Measurements from ENCODE around the gene DCHS2. TPM values are rescaled to one million over a fixed set of nuclear protein-coding genes. Genes with fewer than 3 reads are reported as not detected.
A peak's percentile ranks its signal among the peaks of the same experiment; 100 is the strongest.

Gene DCHS2, protein sequence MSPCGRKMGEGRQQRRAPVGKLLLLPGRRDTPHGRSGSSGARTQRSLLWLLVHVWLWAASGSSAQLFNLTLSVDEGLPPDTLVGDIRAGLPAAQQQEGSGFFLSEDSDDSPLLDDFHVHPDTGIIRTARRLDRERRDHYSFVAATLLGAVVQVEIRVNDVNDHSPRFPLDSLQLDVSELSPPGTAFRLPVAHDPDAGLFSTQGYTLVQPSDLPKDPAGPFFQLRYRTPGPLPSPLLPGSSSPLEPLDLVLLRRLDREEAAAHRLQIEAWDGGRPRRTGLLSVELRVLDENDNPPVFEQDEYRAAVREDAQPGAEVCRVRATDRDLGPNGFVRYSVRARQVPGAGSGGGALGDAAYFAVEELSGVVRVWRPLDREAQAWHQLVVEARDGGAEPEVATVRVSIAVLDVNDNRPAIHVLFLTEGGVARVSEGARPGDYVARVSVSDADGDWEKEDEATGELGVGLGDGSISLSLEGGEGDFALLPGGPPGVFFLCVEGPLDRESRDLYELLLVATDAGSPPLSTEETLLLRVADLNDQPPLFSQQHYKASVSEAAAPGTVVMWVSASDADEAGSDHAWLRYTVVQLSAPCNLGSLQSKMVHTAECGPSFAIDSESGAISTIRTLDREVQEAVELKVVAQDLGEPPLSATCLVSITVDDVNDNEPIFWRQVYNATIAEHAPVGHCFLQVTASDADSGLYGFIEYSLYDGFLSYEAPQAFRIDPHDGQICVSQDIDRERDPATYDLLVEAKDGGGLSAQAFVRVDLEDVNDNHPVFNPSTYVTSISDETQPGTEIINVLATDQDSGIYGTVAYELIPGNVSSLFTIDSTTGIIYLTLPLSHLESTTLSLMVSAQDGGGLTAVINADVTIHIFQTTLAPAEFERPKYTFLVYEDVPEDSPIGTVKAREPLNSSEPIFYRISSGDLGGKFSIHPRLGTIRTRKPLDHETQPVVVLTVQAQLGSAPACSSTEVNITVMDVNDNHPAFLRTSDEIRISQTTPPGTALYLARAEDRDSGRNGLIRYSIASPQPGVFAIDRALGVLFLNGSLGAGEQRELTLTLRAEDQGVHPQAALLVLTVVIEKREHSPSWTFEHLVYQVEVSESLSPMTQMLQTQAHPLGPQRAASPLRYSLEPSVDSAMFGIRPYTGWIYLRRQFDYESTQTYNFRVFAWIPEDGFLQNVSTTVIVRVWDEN (N-terminal part only)
- total RNA-seq (under 1 TPM in 3 of 5 donors, not detected in 2; 0.09 to 0.44 (median 0.13) TPM), total RNA-seq (0 to 0.61 (median 0.07) reads per million in 29 experiments)
- total RNA-seq (2013), result 0.04 TPM

DNA sequence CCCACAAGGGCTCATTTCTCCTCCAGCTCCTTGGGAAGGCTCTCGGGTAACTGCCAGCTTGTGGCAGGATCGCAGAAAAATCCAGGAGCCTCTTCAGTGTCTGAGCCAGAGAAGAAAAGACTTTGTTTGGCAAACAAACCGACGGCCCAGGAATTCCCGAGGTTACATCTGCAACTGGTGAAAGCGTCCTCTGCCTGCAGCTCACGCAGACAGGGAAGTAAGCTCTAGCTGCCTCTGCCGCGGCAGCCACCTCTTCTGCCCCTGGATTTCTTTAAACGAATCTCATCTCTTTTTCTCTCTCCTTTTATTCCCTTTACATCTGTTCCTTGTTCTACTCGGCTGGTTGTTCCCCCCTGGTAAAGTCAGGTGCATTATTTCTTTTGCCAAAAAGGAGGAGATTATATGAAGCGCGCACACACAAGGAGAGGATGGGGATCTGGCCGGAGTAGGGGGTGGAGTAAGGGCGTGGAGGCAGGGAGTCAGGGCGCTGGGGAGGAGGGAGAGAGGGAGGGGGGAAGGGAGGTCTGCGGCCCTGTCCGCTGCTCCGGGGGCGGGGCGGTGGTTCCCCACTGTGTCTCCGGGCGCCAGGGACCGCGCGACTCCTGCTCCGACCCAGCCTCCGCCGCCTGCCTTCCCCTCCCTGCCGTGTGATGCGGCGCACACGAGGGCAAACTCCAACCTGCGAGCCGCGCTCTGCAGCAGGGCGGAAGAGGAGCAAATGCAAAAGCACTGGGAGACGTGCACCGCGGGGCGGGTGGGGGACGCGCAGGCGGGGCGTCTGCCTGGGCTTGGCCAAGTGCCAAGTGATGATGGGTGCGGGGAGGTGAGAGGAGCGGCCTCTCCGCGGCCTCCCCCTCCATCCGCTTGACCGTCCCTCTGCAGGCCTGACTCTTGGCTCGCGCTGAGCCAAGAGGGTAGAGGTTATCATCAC lies at the start of gene DCHS2:
Gene DCHS2 (minus strand): TSS at position 459 of the 931 bp plus-strand sequence. CDS start 444 bp downstream, at position 15.
- DNase-seq (peak in 5 of 35 experiments; percentile 1 to 7 (median 7)), ATAC-seq (replicated peaks in 1 of 4) (peak; percentile 37 to 64 (median 46))
- Mint-ChIP-seq H3K27me3 (peaks cover 57 to 78% of the 10 kb centered on the region in 2 donors), H3K27ac (no peak within 1 kb of the TSS), H3K4me3 (peak within 1 kb of the TSS; percentile 65 to 77 (median 66)), H3K4me1 (peaks cover 12 to 19% (median 14%) of the 10 kb centered on the region in 3 donors), H3K36me3 (no peaks in the 10 kb centered on the region), H3K9me3 (no peaks in the 10 kb centered on the region)
- peaks cover 12 to 39% of the 10 kb centered on the region in 2 experiments for H3K27me3 ChIP-seq (replicated peaks in 1 of 2; ENCODE audit: control insufficient read depth in 2 of 2, extremely low read depth in 1 of 2, insufficient read depth in 2 of 2, low read length in 1 of 2)
- no peak within 1 kb of the TSS for H3K27ac ChIP-seq (ENCODE audit: low read length)
- H3K4me3 ChIP-seq (ENCODE audit: control insufficient read depth in 1 of 2, extremely low read depth in 1 of 2, low read length in 1 of 2), result peak within 1 kb of the TSS in 1 of 2 donors; percentile 80
- H3K4me1 ChIP-seq (ENCODE audit: control insufficient read depth in 1 of 2, extremely low read depth in 1 of 2, insufficient read depth in 2 of 2, low read length in 2 of 2), result peaks cover 0 to 20% of the 10 kb centered on the region in 2 experiments
- no peaks in the 10 kb centered on the region for H3K36me3 ChIP-seq (ENCODE audit: control insufficient read depth in 2 of 2, extremely low read depth in 1 of 2, insufficient read depth in 1 of 2, low read length in 1 of 2)
- CTCF ChIA-PET, result no interaction called here
- POLR2A ChIA-PET, result no interaction called here
- 1% methylated on average over 37 of the region's 53 CpGs for WGBS (ENCODE audit: insufficient coverage)
- no peaks in the 10 kb centered on the region for H3K9me3 ChIP-seq

DNA sequence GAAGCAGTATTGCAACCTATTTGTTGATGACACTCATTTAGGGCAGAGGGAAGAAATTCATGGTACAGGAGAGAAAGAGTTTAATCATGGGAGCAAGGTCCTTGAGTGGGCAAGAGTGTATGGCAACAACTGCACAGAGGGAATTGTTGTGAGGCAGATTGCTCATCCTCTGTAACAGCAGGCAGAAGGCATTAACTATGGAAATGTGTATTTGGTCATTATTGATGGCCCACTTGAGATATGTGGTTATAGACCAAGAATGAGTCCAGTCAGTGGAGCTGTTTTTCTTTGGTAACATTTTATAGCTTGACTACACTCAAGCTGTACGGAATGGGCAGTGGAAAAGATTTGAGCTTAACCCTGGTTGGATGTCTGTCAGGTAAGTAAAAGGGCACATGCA lies 42.7 kb upstream of the DCHS2 start:
- no CpG with 5 or more reads among the region's 1 CpG for WGBS (ENCODE audit: insufficient coverage)
- no peak overlapping the region for H3K4me3 Mint-ChIP-seq

DNA sequence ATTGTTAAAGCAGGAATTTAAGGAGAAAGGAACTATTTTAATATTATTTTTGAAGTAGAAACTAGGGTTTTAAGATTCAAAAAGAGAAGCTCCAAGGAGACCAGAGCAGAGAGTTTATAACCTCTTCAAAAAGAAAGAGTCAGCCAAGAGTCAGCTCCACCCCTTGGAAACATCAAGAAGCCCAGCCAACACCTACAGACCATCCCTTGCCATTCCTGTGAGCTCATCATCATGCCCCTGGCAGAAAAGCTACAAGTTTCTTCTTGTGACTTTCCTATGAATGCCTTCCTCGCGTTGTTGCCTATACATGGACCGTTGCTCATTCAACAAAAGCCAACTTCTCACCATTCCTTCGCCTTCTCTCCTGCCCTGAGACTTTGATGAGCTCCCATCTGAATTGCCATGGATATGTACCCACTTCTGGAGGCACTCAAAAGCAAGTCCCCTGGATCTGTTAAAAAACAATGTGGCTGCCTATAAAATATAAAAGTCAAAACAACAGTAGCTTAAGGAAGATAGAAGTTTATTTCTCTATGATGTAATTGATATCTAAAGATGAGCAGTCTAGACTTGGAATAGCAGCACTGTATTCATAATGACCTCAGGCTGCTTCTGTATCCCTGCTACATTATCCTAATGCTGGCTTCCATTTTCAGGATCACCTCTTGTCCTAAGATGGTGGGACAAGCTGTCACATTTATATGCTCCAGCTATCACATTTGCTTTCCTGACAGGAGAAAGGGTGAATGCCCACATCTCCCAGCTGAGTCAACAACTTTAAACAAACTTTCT lies 38.3 kb upstream of the DCHS2 start:
- WGBS (ENCODE audit: insufficient coverage), result 90% methylated on average over 2 of the region's 4 CpGs

More for the DNA sequence above, 42.7 kb upstream of the DCHS2 start:
- no peaks in the 10 kb centered on the region for H3K9me3 Mint-ChIP-seq
- H3K27ac ChIP-seq (ENCODE audit: low read length), result no peak overlapping the region
- no peaks in the 10 kb centered on the region for H3K27me3 ChIP-seq (replicated peaks in 1 of 2; ENCODE audit: control insufficient read depth in 2 of 2, extremely low read depth in 1 of 2, insufficient read depth in 2 of 2, low read length in 1 of 2)
- H3K4me3 ChIP-seq (ENCODE audit: control insufficient read depth in 1 of 2, extremely low read depth in 1 of 2, low read length in 1 of 2), result no peak overlapping the region
- peak overlapping the region in 1 of 2 donors; percentile 8 for H3K27ac Mint-ChIP-seq
- peaks cover 0 to 6% (median 0%) of the 10 kb centered on the region in 3 donors for H3K4me1 Mint-ChIP-seq
- DNase-seq (no peak), ATAC-seq (replicated peaks in 1 of 4) (no peak)
- H3K36me3 Mint-ChIP-seq, result peaks cover 13% of the 10 kb centered on the region
- no peaks in the 10 kb centered on the region for H3K27me3 Mint-ChIP-seq
- CTCF ChIA-PET, result no interaction called here
- no peaks in the 10 kb centered on the region for H3K9me3 ChIP-seq
- peaks cover 0 to 22% of the 10 kb centered on the region in 2 donors for H3K36me3 ChIP-seq (ENCODE audit: control insufficient read depth in 2 of 2, extremely low read depth in 1 of 2, insufficient read depth in 1 of 2, low read length in 1 of 2)
- POLR2A ChIA-PET, result interaction anchor here in 1 of 2 donors (0.5 kb wide), 1 partner anchor 14 kb away, joined by 4 read pairs; no protein-coding TSS in a partner anchor
- no peaks in the 10 kb centered on the region for H3K4me1 ChIP-seq (ENCODE audit: control insufficient read depth in 1 of 2, extremely low read depth in 1 of 2, insufficient read depth in 2 of 2, low read length in 2 of 2)

DNA sequence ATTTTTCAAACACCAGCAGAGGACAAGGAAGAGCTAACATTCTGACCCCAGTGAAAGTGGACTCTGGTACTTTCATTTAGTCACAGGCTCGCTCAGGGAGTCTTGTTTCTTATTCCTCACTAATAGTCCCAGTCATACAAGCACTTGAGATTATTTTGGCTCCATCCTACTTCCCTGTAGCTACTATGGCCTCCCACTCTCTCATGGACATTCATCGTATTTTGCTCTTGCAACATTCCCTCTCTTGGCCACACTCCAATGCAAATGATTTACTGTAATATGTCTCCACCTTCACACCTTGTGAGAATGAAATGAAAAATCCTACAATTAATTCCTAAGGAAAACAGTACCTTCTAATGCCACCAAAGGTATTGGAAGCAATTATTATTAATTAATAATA lies 37.3 kb upstream of the DCHS2 start:
- H3K27ac Mint-ChIP-seq, result no peak overlapping the region
- peaks cover 18 to 21% of the 10 kb centered on the region in 2 donors for H3K27me3 Mint-ChIP-seq
- no peaks in the 10 kb centered on the region for H3K4me1 Mint-ChIP-seq
- ATAC-seq (replicated peaks in 1 of 4) (no peak), DNase-seq (no peak)
- Histone ChIP-seq H3K4me3 (ENCODE audit: control insufficient read depth in 1 of 2, extremely low read depth in 1 of 2, low read length in 1 of 2) (no peak overlapping the region), H3K27me3 (replicated peaks in 1 of 2; ENCODE audit: control insufficient read depth in 2 of 2, extremely low read depth in 1 of 2, insufficient read depth in 2 of 2, low read length in 1 of 2) (peaks cover 0 to 13% of the 10 kb centered on the region in 2 experiments), H3K27ac (ENCODE audit: low read length) (no peak overlapping the region), H3K36me3 (ENCODE audit: control insufficient read depth in 2 of 2, extremely low read depth in 1 of 2, insufficient read depth in 1 of 2, low read length in 1 of 2) (no peaks in the 10 kb centered on the region), H3K9me3 (no peaks in the 10 kb centered on the region), H3K4me1 (ENCODE audit: control insufficient read depth in 1 of 2, extremely low read depth in 1 of 2, insufficient read depth in 2 of 2, low read length in 2 of 2) (no peaks in the 10 kb centered on the region)
- ChIA-PET CTCF (no interaction called here), POLR2A (no interaction called here)
- no peaks in the 10 kb centered on the region for H3K9me3 Mint-ChIP-seq
- no peak overlapping the region for H3K4me3 Mint-ChIP-seq
- H3K36me3 Mint-ChIP-seq, result no peaks in the 10 kb centered on the region
- WGBS (ENCODE audit: insufficient coverage), result 43% methylated on average over 1 of the region's 2 CpGs

More for the DNA sequence above, 38.3 kb upstream of the DCHS2 start:
- no peak overlapping the region for H3K4me3 ChIP-seq (ENCODE audit: control insufficient read depth in 1 of 2, extremely low read depth in 1 of 2, low read length in 1 of 2)
- Mint-ChIP-seq H3K9me3 (no peaks in the 10 kb centered on the region), H3K36me3 (no peaks in the 10 kb centered on the region), H3K27me3 (peaks cover 14 to 17% of the 10 kb centered on the region in 2 donors), H3K27ac (no peak overlapping the region), H3K4me3 (no peak overlapping the region), H3K4me1 (no peaks in the 10 kb centered on the region)
- no peaks in the 10 kb centered on the region for H3K9me3 ChIP-seq
- no peak overlapping the region for H3K27ac ChIP-seq (ENCODE audit: low read length)
- ChIA-PET POLR2A (no interaction called here), CTCF (interaction anchor here in 1 of 2 donors (0.5 to 1.1 kb wide), 2 partner anchors 20 to 1982 kb away, joined by 3 to 4 read pairs; partner anchors contain the start of gene PLRG1)
- H3K36me3 ChIP-seq (ENCODE audit: control insufficient read depth in 2 of 2, extremely low read depth in 1 of 2, insufficient read depth in 1 of 2, low read length in 1 of 2), result no peaks in the 10 kb centered on the region
- DNase-seq (no peak), ATAC-seq (replicated peaks in 1 of 4) (no peak)
- no peaks in the 10 kb centered on the region for H3K4me1 ChIP-seq (ENCODE audit: control insufficient read depth in 1 of 2, extremely low read depth in 1 of 2, insufficient read depth in 2 of 2, low read length in 2 of 2)
- peaks cover 0 to 5% of the 10 kb centered on the region in 2 experiments for H3K27me3 ChIP-seq (replicated peaks in 1 of 2; ENCODE audit: control insufficient read depth in 2 of 2, extremely low read depth in 1 of 2, insufficient read depth in 2 of 2, low read length in 1 of 2)

DNA sequence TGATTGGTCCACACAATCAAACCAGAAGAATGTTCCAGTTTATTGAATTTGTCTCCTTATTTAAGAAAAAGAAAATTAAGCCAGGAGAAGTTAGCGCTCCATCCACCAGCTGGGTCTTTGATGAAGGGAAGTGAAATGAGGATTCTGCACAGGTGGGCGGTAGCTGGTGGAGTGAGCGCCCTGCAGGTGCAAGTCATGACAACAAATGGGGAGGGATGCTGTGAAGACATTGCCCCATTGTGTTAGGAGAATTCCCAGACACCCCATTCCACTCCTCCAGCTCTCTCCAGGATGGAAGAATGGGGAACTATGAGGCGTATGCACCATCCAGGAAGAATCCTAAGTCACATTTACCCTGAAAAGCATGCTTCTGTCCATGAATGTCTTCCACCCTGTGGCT lies 35.7 kb upstream of the DCHS2 start:
- Mint-ChIP-seq H3K4me3 (no peak overlapping the region), H3K27me3 (peaks cover 18 to 31% of the 10 kb centered on the region in 2 donors), H3K36me3 (no peaks in the 10 kb centered on the region), H3K9me3 (no peaks in the 10 kb centered on the region), H3K27ac (no peak overlapping the region), H3K4me1 (no peaks in the 10 kb centered on the region)
- Histone ChIP-seq H3K36me3 (ENCODE audit: control insufficient read depth in 2 of 2, extremely low read depth in 1 of 2, insufficient read depth in 1 of 2, low read length in 1 of 2) (no peaks in the 10 kb centered on the region), H3K4me3 (ENCODE audit: control insufficient read depth in 1 of 2, extremely low read depth in 1 of 2, low read length in 1 of 2) (no peak overlapping the region), H3K4me1 (ENCODE audit: control insufficient read depth in 1 of 2, extremely low read depth in 1 of 2, insufficient read depth in 2 of 2, low read length in 2 of 2) (no peaks in the 10 kb centered on the region), H3K27me3 (replicated peaks in 1 of 2; ENCODE audit: control insufficient read depth in 2 of 2, extremely low read depth in 1 of 2, insufficient read depth in 2 of 2, low read length in 1 of 2) (peaks cover 0 to 20% of the 10 kb centered on the region in 2 experiments), H3K9me3 (no peaks in the 10 kb centered on the region), H3K27ac (ENCODE audit: low read length) (no peak overlapping the region)
- no peak for DNase-seq
- ChIA-PET POLR2A (no interaction called here), CTCF (no interaction called here)
- no CpG with 5 or more reads among the region's 4 CpGs for WGBS (ENCODE audit: insufficient coverage)
- ATAC-seq (replicated peaks in 1 of 4), result no peak
